ENCODE measurements around the gene APP. TPM values are rescaled to one million over a fixed set of nuclear protein-coding genes. Genes with fewer than 3 reads are reported as not detected.
A peak's percentile ranks its signal among the peaks of the same experiment; 100 is the strongest.

The APP gene
- total RNA-seq, 1 experiment from 2014 or later: 224 TPM

- ChIA-PET CTCF (no interaction called here), POLR2A (ENCODE audit: unreplicated experiment) (no interaction called here)
- Histone ChIP-seq H3K36me3 (ENCODE audit: low read depth) (no peaks in the 10 kb centered on the region), H3K79me2 (ENCODE audit: low read depth) (peaks cover 39% of the 10 kb centered on the region), H3F3A (ENCODE audit: insufficient read depth, low read depth) (no peaks in the 10 kb centered on the region), H3K4me3 (peak overlapping the region; percentile 92), H3K9me3 (ENCODE audit: insufficient read depth, low read depth) (no peaks in the 10 kb centered on the region), H3K4me2 (peak overlapping the region; percentile 90), H2AFZ (peak overlapping the region; percentile 95), H4K20me1 (ENCODE audit: insufficient read depth) (no peaks in the 10 kb centered on the region), H3K27me3 (ENCODE audit: insufficient read depth, low read depth) (no peaks in the 10 kb centered on the region), H3K4me1 (replicated peaks; ENCODE audit: insufficient read depth) (peaks cover 25% of the 10 kb centered on the region), H3K9me2 (ENCODE audit: insufficient read depth) (no peaks in the 10 kb centered on the region), H3K27ac (no peak overlapping the region)
- no peak for DNase-seq
- intact Hi-C loops (cut with micrococcal nuclease; ENCODE audit: unreplicated experiment): loop anchor here (2.0 to 5.0 kb wide), 3 partner anchors 277 to 563 kb away; no protein-coding TSS in a partner anchor
- BruUV-seq (replicated peaks): no TSS peak
- TF ChIP-seq EZH2 (IDR thresholded peaks at IDR 0.05; ENCODE audit: low read depth): no peak
- TF ChIP-seq, protein P1, sequence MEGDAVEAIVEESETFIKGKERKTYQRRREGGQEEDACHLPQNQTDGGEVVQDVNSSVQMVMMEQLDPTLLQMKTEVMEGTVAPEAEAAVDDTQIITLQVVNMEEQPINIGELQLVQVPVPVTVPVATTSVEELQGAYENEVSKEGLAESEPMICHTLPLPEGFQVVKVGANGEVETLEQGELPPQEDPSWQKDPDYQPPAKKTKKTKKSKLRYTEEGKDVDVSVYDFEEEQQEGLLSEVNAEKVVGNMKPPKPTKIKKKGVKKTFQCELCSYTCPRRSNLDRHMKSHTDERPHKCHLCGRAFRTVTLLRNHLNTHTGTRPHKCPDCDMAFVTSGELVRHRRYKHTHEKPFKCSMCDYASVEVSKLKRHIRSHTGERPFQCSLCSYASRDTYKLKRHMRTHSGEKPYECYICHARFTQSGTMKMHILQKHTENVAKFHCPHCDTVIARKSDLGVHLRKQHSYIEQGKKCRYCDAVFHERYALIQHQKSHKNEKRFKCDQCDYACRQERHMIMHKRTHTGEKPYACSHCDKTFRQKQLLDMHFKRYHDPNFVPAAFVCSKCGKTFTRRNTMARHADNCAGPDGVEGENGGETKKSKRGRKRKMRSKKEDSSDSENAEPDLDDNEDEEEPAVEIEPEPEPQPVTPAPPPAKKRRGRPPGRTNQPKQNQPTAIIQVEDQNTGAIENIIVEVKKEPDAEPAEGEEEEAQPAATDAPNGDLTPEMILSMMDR (conservative IDR thresholded peaks at IDR 0.05): no peak
These were observed 909 bp upstream of the APP start for GRCh38 chr21:26171258-26172100.

DNA sequence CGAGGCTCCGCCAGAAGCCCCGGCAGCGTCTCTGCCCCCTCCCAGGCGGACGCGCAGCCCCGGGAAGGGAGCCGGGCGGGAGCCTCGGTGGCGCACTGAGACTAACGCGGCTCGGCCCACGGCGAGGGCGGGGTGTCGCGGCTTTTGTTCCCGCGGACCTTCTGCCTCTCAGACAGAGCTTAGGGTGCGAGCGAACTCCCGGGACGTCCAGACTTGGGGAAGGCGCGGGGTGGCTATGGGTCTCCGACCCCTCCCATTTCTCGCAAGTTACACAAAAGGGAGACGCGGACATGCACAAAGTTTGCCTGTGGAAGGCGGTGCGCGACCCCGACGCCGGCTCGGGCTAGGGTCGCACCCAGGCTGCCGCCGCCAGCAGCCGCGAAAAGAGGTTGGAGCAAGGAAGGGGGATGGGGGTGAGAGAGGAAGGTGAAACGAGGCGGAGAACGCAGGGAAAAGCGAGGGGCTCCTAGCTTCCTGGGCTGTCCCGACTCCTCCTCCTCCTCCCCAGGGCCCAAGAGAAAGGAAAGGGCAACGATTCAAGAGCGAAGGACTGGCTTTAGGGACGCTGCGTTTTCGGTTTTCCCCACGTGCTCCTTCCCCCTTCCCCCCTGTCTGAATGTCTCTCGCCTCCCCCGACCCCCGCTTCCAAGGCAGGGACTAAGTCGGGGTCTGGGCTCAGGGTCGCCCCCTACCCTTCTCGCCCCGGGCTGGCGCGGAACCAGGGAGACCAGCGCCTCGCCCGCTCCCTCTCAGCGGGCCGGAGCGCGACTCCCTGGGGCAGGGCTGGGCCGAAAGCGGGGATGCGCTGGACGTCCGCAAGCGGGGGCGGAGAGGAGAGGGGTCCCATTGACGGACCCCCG lies 729 bp downstream of the APP start:
- ChIA-PET POLR2A (ENCODE audit: unreplicated experiment) (no interaction called here), CTCF (no interaction called here)
- Histone ChIP-seq H2AFZ (peak overlapping the region; percentile 89), H3K27ac (peak overlapping the region; percentile 43), H3K79me2 (ENCODE audit: low read depth) (peaks cover 56% of the 10 kb centered on the region), H3K36me3 (ENCODE audit: low read depth) (no peaks in the 10 kb centered on the region), H3K27me3 (ENCODE audit: insufficient read depth, low read depth) (no peaks in the 10 kb centered on the region), H3K4me2 (peak overlapping the region; percentile 90), H3F3A (ENCODE audit: insufficient read depth, low read depth) (no peaks in the 10 kb centered on the region), H3K4me3 (peak overlapping the region; percentile 92), H3K9me3 (ENCODE audit: insufficient read depth, low read depth) (no peaks in the 10 kb centered on the region), H3K9me2 (ENCODE audit: insufficient read depth) (no peaks in the 10 kb centered on the region), H3K4me1 (replicated peaks; ENCODE audit: insufficient read depth) (peaks cover 36% of the 10 kb centered on the region), H4K20me1 (ENCODE audit: insufficient read depth) (no peaks in the 10 kb centered on the region)
- TF ChIP-seq EZH2 (IDR thresholded peaks at IDR 0.05; ENCODE audit: low read depth): no peak
- TF ChIP-seq, protein P1 (conservative IDR thresholded peaks at IDR 0.05): no peak
- intact Hi-C loops (cut with micrococcal nuclease; ENCODE audit: unreplicated experiment): loop anchor here (1.0 to 5.0 kb wide), 5 partner anchors 53 to 561 kb away; no protein-coding TSS in a partner anchor
- BruUV-seq (replicated peaks): TSS peak; percentile 36
- DNase-seq: peak; percentile 35 to 47

- Histone ChIP-seq H3K9me2 (ENCODE audit: insufficient read depth) (no peaks in the 10 kb centered on the region), H3K4me2 (peak overlapping the region; percentile 90), H3K9me3 (ENCODE audit: insufficient read depth, low read depth) (no peaks in the 10 kb centered on the region), H3K36me3 (ENCODE audit: low read depth) (no peaks in the 10 kb centered on the region), H2AFZ (peak overlapping the region; percentile 89), H4K20me1 (ENCODE audit: insufficient read depth) (no peaks in the 10 kb centered on the region), H3K4me3 (peak overlapping the region; percentile 92), H3F3A (ENCODE audit: insufficient read depth, low read depth) (no peaks in the 10 kb centered on the region), H3K27ac (peak overlapping the region; percentile 43), H3K4me1 (replicated peaks; ENCODE audit: insufficient read depth) (peaks cover 36% of the 10 kb centered on the region), H3K79me2 (ENCODE audit: low read depth) (peaks cover 63% of the 10 kb centered on the region), H3K27me3 (ENCODE audit: insufficient read depth, low read depth) (no peaks in the 10 kb centered on the region)
- BruUV-seq (replicated peaks): TSS peak; percentile 27
- TF ChIP-seq, protein P1 (conservative IDR thresholded peaks at IDR 0.05): no peak; the same call in 1 of the 2 replicates
- no peak for TF ChIP-seq EZH2 (IDR thresholded peaks at IDR 0.05; ENCODE audit: low read depth)
- peak in 1 of 2 experiments; percentile 17 for DNase-seq
- intact Hi-C loops (cut with micrococcal nuclease; ENCODE audit: unreplicated experiment): loop anchor here (5.0 kb wide), 1 partner anchor 52 kb away; no protein-coding TSS in a partner anchor
- ChIA-PET CTCF (no interaction called here), POLR2A (ENCODE audit: unreplicated experiment) (interaction anchor here (0.6 kb wide), 2 partner anchors 44 to 274 kb away, joined by 6 to 7 read pairs; no protein-coding TSS in a partner anchor)
These were observed 1.4 kb downstream of the APP start for GRCh38 chr21:26169061-26169610.

Measured in PC-9 (cell line).